ENCODE results near the gene GREM2. TPM values are rescaled to one million over a fixed set of nuclear protein-coding genes. Genes with fewer than 3 reads are reported as not detected.

The GREM2 gene
- total RNA-seq, 4 donors from 2014 or later, result 0.26 to 7.0 (median 1.4) TPM

- no peak for DNase-seq
- Histone ChIP-seq H3K36me3 (no peaks in the 10 kb centered on the region), H3K4me3 (no peak overlapping the region), H3K27ac (no peak overlapping the region), H3K27me3 (no peaks in the 10 kb centered on the region), H3K4me1 (no peaks in the 10 kb centered on the region), H3K9me3 (no peaks in the 10 kb centered on the region)
- no peak for TF ChIP-seq POLR2A (IDR thresholded peaks at IDR 0.05)
- TF ChIP-seq CTCF (IDR thresholded peaks at IDR 0.05), result no peak
- intact Hi-C loops (cut with DNase I; ENCODE audit: low total_unique reads), result no loop called here
These were observed 23.7 kb upstream of the GREM2 start for GRCh38 chr1:240635466-240636256.

GRCh38 chr1:240630409-240630808 is 18.5 kb upstream of the GREM2 start:
- Histone ChIP-seq H3K9me3 (no peaks in the 10 kb centered on the region), H3K27ac (no peak overlapping the region), H3K36me3 (no peaks in the 10 kb centered on the region), H3K27me3 (no peaks in the 10 kb centered on the region), H3K4me3 (no peak overlapping the region), H3K4me1 (no peaks in the 10 kb centered on the region)
- TF ChIP-seq CTCF (IDR thresholded peaks at IDR 0.05) (no peak), POLR2A (IDR thresholded peaks at IDR 0.05) (no peak)
- DNase-seq, result no peak
- intact Hi-C loops (cut with DNase I; ENCODE audit: low total_unique reads), result no loop called here

GRCh38 chr1:240621249-240621648 is 9.3 kb upstream of the GREM2 start:
- no peak overlapping the region for H3K4me3 ChIP-seq
- H3K27me3 ChIP-seq, result no peaks in the 10 kb centered on the region
- TF ChIP-seq CTCF (IDR thresholded peaks at IDR 0.05), result no peak
- no peak for TF ChIP-seq POLR2A (IDR thresholded peaks at IDR 0.05)
- H3K36me3 ChIP-seq, result no peaks in the 10 kb centered on the region
- DNase-seq, result no peak
- H3K9me3 ChIP-seq, result no peaks in the 10 kb centered on the region
- no peaks in the 10 kb centered on the region for H3K4me1 ChIP-seq
- H3K27ac ChIP-seq, result no peak overlapping the region
- intact Hi-C loops (cut with DNase I; ENCODE audit: low total_unique reads), result no loop called here

- H3K4me3 ChIP-seq, result no peak overlapping the region
- DNase-seq, result no peak
- TF ChIP-seq POLR2A (IDR thresholded peaks at IDR 0.05), result no peak
- no peak for TF ChIP-seq CTCF (IDR thresholded peaks at IDR 0.05)
- intact Hi-C loops (cut with DNase I; ENCODE audit: low total_unique reads), result no loop called here
- H3K4me1 ChIP-seq, result no peaks in the 10 kb centered on the region
- no peak overlapping the region for H3K27ac ChIP-seq
- no peaks in the 10 kb centered on the region for H3K36me3 ChIP-seq
- H3K9me3 ChIP-seq, result no peaks in the 10 kb centered on the region
- H3K27me3 ChIP-seq, result no peaks in the 10 kb centered on the region
These were observed 8.1 kb upstream of the GREM2 start for GRCh38 chr1:240619906-240620621.

GRCh38 chr1:240619357-240619756 is 7.4 kb upstream of the GREM2 start:
- Histone ChIP-seq H3K4me1 (no peaks in the 10 kb centered on the region), H3K4me3 (no peak overlapping the region), H3K9me3 (no peaks in the 10 kb centered on the region), H3K36me3 (no peaks in the 10 kb centered on the region), H3K27ac (no peak overlapping the region), H3K27me3 (no peaks in the 10 kb centered on the region)
- intact Hi-C loops (cut with DNase I; ENCODE audit: low total_unique reads), result no loop called here
- TF ChIP-seq POLR2A (IDR thresholded peaks at IDR 0.05) (no peak), CTCF (IDR thresholded peaks at IDR 0.05) (no peak)
- no peak for DNase-seq

Measured in uterus (tissue), 4 donors.